H1 (cell line): Measurements from ENCODE around the gene CMKLR1. TPM values are rescaled to one million over a fixed set of nuclear protein-coding genes. Genes with fewer than 3 reads are reported as not detected.

Experiments used
- CTCF ChIA-PET: fragments of 300-600 bp; sonication (Branson Sonifier 250); formaldehyde crosslinking; loops from one replicate; lab custom pipeline; 2021; ENCODE audit not compliant: partially characterized antibody; lab: Charles Lee
- POLR2A ChIA-PET: fragments of 300-600 bp; sonication (Branson Sonifier 250); formaldehyde crosslinking; loops from one replicate; lab custom pipeline; 2021; ENCODE audit warnings: inconsistent platforms; ENCODE audit not compliant: partially characterized antibody; lab: Charles Lee
- DNase-seq, 2 experiments: peaks; one replicate each; pipeline versions ENCODE4 v3.0.0 to v3.0.0-alpha.2; 2010 to 2022; ENCODE audit warnings: low spot score in 2 of 2, low read depth in 1 of 2, mixed read lengths in 1 of 2
- FAIRE-seq: peaks from 2 replicates; lab custom pipeline; 2011; peaks lifted over from hg19 to GRCh38; lab: Jason Lieb, UNC
- H2AFZ ChIP-seq: 2 replicates; pipeline ENCODE4 v1.8.1; 2012; ENCODE audit warnings: low read length, inconsistent platforms
- H2AK5ac ChIP-seq: 2 replicates; pipeline ENCODE4 v1.6.1; 2013; ENCODE audit warnings: low read depth, low read length
- H2BK120ac ChIP-seq: replicated peaks from 2 replicates; pipeline ENCODE3; 2013; ENCODE audit warnings: low read depth, low read length, inconsistent platforms
- H2BK12ac ChIP-seq: 2 replicates; pipeline ENCODE4 v1.6.1; 2013; ENCODE audit warnings: low read depth, low read length
- H2BK15ac ChIP-seq: 2 replicates; pipeline ENCODE4 v1.6.1; 2013; ENCODE audit warnings: low read length
- H2BK20ac ChIP-seq: 2 replicates; pipeline ENCODE4 v1.6.1; 2013; ENCODE audit warnings: low read length
- H2BK5ac ChIP-seq: 2 replicates; pipeline ENCODE4 v1.6.1; 2013; ENCODE audit warnings: low read depth, low read length
- H3K14ac ChIP-seq: 2 replicates; pipeline ENCODE4 v1.6.1; 2013; ENCODE audit warnings: inconsistent platforms; ENCODE audit not compliant: insufficient read length
- H3K18ac ChIP-seq: 2 replicates; pipeline ENCODE4 v1.6.1; 2013; ENCODE audit warnings: low read length; ENCODE audit errors: extremely low read depth
- H3K23ac ChIP-seq: 2 replicates; pipeline ENCODE4 v1.6.1; 2013; ENCODE audit warnings: inconsistent platforms; ENCODE audit not compliant: insufficient read length
- H3K23me2 ChIP-seq: 2 replicates; pipeline ENCODE4 v1.6.1; 2013; ENCODE audit warnings: low read depth, low read length
- H3K27ac ChIP-seq: 2 replicates; pipeline ENCODE4 v1.6.1; 2011; ENCODE audit warnings: low read depth, low read length, inconsistent platforms
- H3K27me3 ChIP-seq, 4 experiments: replicated peaks in 1 of 4; 1 replicate in 1 of 4; 2 replicates in 3 of 4; pipeline versions ENCODE4 v1.6.1 to v1.8.1; 2011 to 2013; ENCODE audit warnings: low read length in 3 of 4, mild to moderate bottlenecking in 3 of 4, inconsistent platforms in 2 of 4, mixed read lengths in 2 of 4, moderate library complexity in 1 of 4; ENCODE audit not compliant: control insufficient read depth in 3 of 4, insufficient read depth in 3 of 4; ENCODE audit errors: extremely low read depth in 1 of 4
- H3K36me3 ChIP-seq, 4 experiments: 2 replicates each; pipeline versions ENCODE4 v1.6.1 to v1.8.1; 2011 to 2013; ENCODE audit warnings: mild to moderate bottlenecking in 4 of 4, low read length in 3 of 4, moderate library complexity in 2 of 4, control low read depth in 1 of 4, inconsistent platforms in 1 of 4; ENCODE audit not compliant: insufficient read depth in 4 of 4, control insufficient read depth in 2 of 4
- H3K4ac ChIP-seq: replicated peaks from 2 replicates; pipeline ENCODE3; 2013; ENCODE audit warnings: low read length, low read depth, mixed read lengths, inconsistent platforms; ENCODE audit not compliant: insufficient read length
- H3K4me1 ChIP-seq, 4 experiments: replicated peaks in 1 of 4; 1 replicate in 1 of 4; 2 replicates in 3 of 4; pipeline versions ENCODE4 v1.6.1 to v1.8.1; 2011 to 2013; ENCODE audit warnings: low read length in 3 of 4, inconsistent platforms in 2 of 4, mixed read lengths in 1 of 4; ENCODE audit not compliant: insufficient read depth in 4 of 4, control insufficient read depth in 3 of 4
- H3K4me2 ChIP-seq, 2 experiments: 2 replicates each; pipeline versions ENCODE4 v1.6.1 to v1.8.1; 2011 to 2013; ENCODE audit warnings: low read depth in 2 of 2, low read length in 2 of 2, control low read depth in 1 of 2, inconsistent platforms in 1 of 2, mild to moderate bottlenecking in 1 of 2; ENCODE audit not compliant: insufficient read depth in 1 of 2
- H3K4me3 ChIP-seq, 4 experiments: fragments of 200-600, 300-600 bp in 1 of 4; sonication (generic), shearing (Covaris generic), sonication (Bioruptor Twin) in 1 of 4; 2 replicates each; pipeline versions ENCODE4 v1.5.1 to v1.8.1; 2011 to 2016; ENCODE audit warnings: low read length in 4 of 4, low read depth in 3 of 4, control low read depth in 2 of 4, inconsistent platforms in 2 of 4, mild to moderate bottlenecking in 2 of 4, mixed read lengths in 1 of 4, moderate library complexity in 1 of 4; ENCODE audit not compliant: insufficient read depth in 2 of 4; ENCODE audit errors: extremely low read depth in 1 of 4
- H3K56ac ChIP-seq: replicated peaks from 2 replicates; pipeline ENCODE3; 2013; ENCODE audit warnings: low read depth, mild to moderate bottlenecking, mixed read lengths, low read length, inconsistent platforms; ENCODE audit not compliant: insufficient read length
- H3K79me1 ChIP-seq: 2 replicates; pipeline ENCODE4 v1.6.1; 2013; ENCODE audit warnings: low read depth, low read length, control low read depth
- H3K79me2 ChIP-seq, 2 experiments: 2 replicates each; pipeline versions ENCODE4 v1.6.1 to v1.8.1; 2012 to 2013; ENCODE audit warnings: low read length in 2 of 2, mild to moderate bottlenecking in 2 of 2, inconsistent platforms in 1 of 2; ENCODE audit not compliant: insufficient read depth in 2 of 2, control insufficient read depth in 1 of 2
- H3K9ac ChIP-seq, 4 experiments: replicated peaks in 1 of 4; 1 replicate in 1 of 4; 2 replicates in 3 of 4; pipeline versions ENCODE4 v1.6.1 to v1.8.1; 2011 to 2013; ENCODE audit warnings: low read depth in 3 of 4, low read length in 3 of 4, control low read depth in 2 of 4, mild to moderate bottlenecking in 2 of 4, moderate library complexity in 2 of 4, inconsistent platforms in 1 of 4; ENCODE audit errors: extremely low read depth in 1 of 4
- H3K9me3 ChIP-seq, 2 experiments: 2 replicates each; pipeline versions ENCODE4 v1.6.1 to v1.8.1; 2012 to 2013; ENCODE audit warnings: mild to moderate bottlenecking in 2 of 2, moderate library complexity in 2 of 2, control low read depth in 1 of 2, inconsistent platforms in 1 of 2, low read depth in 1 of 2, low read length in 1 of 2, mixed read lengths in 1 of 2; ENCODE audit not compliant: insufficient read depth in 2 of 2
- H4K20me1 ChIP-seq, 2 experiments: replicated peaks in 1 of 2; 2 replicates each; pipeline versions ENCODE3 to v1.8.1; 2011 to 2013; ENCODE audit warnings: inconsistent platforms in 2 of 2, low read length in 2 of 2, mild to moderate bottlenecking in 1 of 2; ENCODE audit not compliant: insufficient read depth in 2 of 2, control insufficient read depth in 1 of 2
- H4K5ac ChIP-seq: 2 replicates; pipeline ENCODE4 v1.6.1; 2013; ENCODE audit warnings: low read length, low read depth, mixed read lengths, inconsistent platforms; ENCODE audit not compliant: insufficient read length
- H4K8ac ChIP-seq: 2 replicates; pipeline ENCODE4 v1.8.0; 2013; ENCODE audit warnings: mild to moderate bottlenecking, moderate library complexity, low read length, inconsistent platforms; ENCODE audit not compliant: insufficient read depth; ENCODE audit errors: extremely low read depth
- H4K91ac ChIP-seq: replicated peaks from 2 replicates; pipeline ENCODE3; 2013; ENCODE audit warnings: low read length, mixed read lengths, inconsistent platforms; ENCODE audit not compliant: insufficient read length
- CHD1 ChIP-seq: IDR thresholded peaks from 2 replicates; pipeline ENCODE4 v1.6.1; 2012; ENCODE audit warnings: low read depth, low read length, improper control_type of control experiment
- GTF2F1 ChIP-seq: IDR thresholded peaks from 2 replicates; pipeline ENCODE4 v1.6.1; 2012; ENCODE audit warnings: low read depth, low read length, improper control_type of control experiment, borderline replicate concordance
- POU5F1 ChIP-seq: IDR thresholded peaks from 2 replicates; pipeline ENCODE4 v1.6.1; 2011; ENCODE audit warnings: low read depth, mild to moderate bottlenecking, low read length, moderate library complexity
- RAD21 ChIP-seq, 2 experiments: IDR thresholded peaks in 1 of 2; conservative IDR thresholded peaks in 1 of 2; 2 replicates each; pipeline ENCODE4 v1.6.1; 2011; ENCODE audit warnings: low read depth in 2 of 2, low read length in 2 of 2, improper control_type of control experiment in 1 of 2, inconsistent platforms in 1 of 2, mild to moderate bottlenecking in 1 of 2, moderate library complexity in 1 of 2
- SIRT6 ChIP-seq: IDR thresholded peaks from one replicate; pipeline ENCODE4 v1.7.1; 2012; ENCODE audit warnings: low read length, inconsistent platforms
- TEAD4 ChIP-seq: IDR thresholded peaks from 2 replicates; pipeline ENCODE4 v1.6.1; 2012; ENCODE audit warnings: low read depth, low read length, inconsistent platforms, mixed read lengths
- WGBS, 2 experiments: shearing (Covaris generic) in 1 of 2; methylation state at CpG; one replicate each; pipeline versions ENCODE4 v1.1.6 to v1.1.7; 2013 to 2015; ENCODE audit warnings: low lambda C conversion rate in 2 of 2, mixed read lengths in 2 of 2, inconsistent platforms in 1 of 2, low coverage in 1 of 2, missing lambda C conversion rate in 1 of 2; ENCODE audit not compliant: insufficient replicate concordance in 2 of 2, insufficient coverage in 1 of 2, insufficient read length in 1 of 2; ENCODE audit errors: extremely low coverage in 1 of 2, missing lambda C conversion rate in 1 of 2; 5-methylcytosine and 5-hydroxymethylcytosine counted together
- polyA plus RNA-seq, 7 experiments: library from polyadenylated mRNA; depleted of rRNA in 3 of 7; stranded (reverse) in 5 of 7; unstranded in 2 of 7; fragments of >200 nt in 5 of 7; fragments of 200-250 nt in 2 of 7; gene quantifications; 1 replicate in 5 of 7; 2 replicates in 1 of 7; 4 replicates in 1 of 7; pipeline versions ENCODE4 v1.2.1 to v1.2.3, GENCODE V29; 2011 to 2013; ENCODE audit warnings: missing spikeins in 2 of 7, mixed read lengths in 2 of 7
- total RNA-seq: library from RNA; stranded (reverse); fragmentation: NEBNext Ultra II Directional; extraction: Animal tissue kit (Norgen Biotek cat#: 25700); gene quantifications from 2 replicates; pipeline ENCODE4 v1.2.1, GENCODE V29; 2021
- TF ChIP-seq, protein P1 (sequence below): IDR thresholded peaks from 2 replicates; pipeline ENCODE4 v1.6.1; 2012; ENCODE audit warnings: inconsistent platforms
- TF ChIP-seq, protein P2 (sequence below): IDR thresholded peaks from 2 replicates; pipeline ENCODE4 v1.6.1; 2012; ENCODE audit warnings: low read length, inconsistent platforms

The CMKLR1 gene
- total and polyA plus RNA-seq, 2 of the 8 experiments (the other 6 are each of a cell fraction or from before 2014, with no cell fraction given), result 2.1 to 2.8 TPM

DNA sequence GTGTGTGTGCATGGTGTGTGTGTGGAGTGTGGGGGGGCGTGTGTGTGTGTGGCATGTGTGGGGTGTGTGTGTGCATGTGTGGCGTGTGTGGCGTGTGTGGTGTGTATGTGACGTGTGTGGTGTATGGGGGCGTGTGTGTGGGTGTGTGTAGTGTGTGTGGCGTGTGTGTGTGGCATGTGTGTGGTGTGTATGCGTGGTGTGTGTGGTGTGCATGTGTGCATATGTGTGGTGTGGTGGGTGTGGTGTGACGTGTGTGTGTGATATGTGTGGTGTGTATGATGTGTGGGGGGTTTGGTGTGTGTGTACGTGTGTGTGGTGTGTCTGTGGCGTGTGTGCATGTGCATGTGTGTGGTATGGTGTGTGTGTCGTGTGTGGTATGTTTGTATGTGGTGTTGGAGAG, 24.1 kb upstream of the CMKLR1 start:
- peak overlapping the region; percentile 62; the same call in 1 of the 2 replicates for H2BK12ac ChIP-seq
- no peak overlapping the region for H4K8ac ChIP-seq
- ChIA-PET POLR2A (no interaction called here), CTCF (interaction anchor here (0.6 to 1.4 kb wide), 2 partner anchors 222 to 373 kb away, joined by 3 to 6 read pairs; no protein-coding TSS in a partner anchor)
- no peaks in the 10 kb centered on the region for H3K27me3 ChIP-seq
- no peaks in the 10 kb centered on the region for H3K9me3 ChIP-seq
- H3K36me3 ChIP-seq, result no peaks in the 10 kb centered on the region
- H3K4me3 ChIP-seq, result no peak overlapping the region
- 84 to 100% methylated on average over 2 to 11 of the region's 11 CpGs for WGBS, 2 experiments
- 0 out of 2 replicates have a peak overlapping the region, but pooled peaks have one; percentile 29 for H2BK20ac ChIP-seq
- H2BK120ac ChIP-seq, result no peak overlapping the region
- peaks cover 0 to 5% (median 1%) of the 10 kb centered on the region in 4 experiments; a peak in 3 of 7 replicates for H3K4me1 ChIP-seq
- peak overlapping the region; percentile 91 for H3K14ac ChIP-seq
- H3K23ac ChIP-seq, result no peak overlapping the region
- H3K23me2 ChIP-seq, result peaks cover 9% of the 10 kb centered on the region; the same call in 1 of the 2 replicates
- H3K79me1 ChIP-seq, result no peaks in the 10 kb centered on the region; the same call in 1 of the 2 replicates
- H3K18ac ChIP-seq, result no peak overlapping the region
- H3K56ac ChIP-seq, result peak overlapping the region; percentile 93
- no peak overlapping the region for H3K9ac ChIP-seq
- no peaks in the 10 kb centered on the region for H3K79me2 ChIP-seq
- peak overlapping the region; percentile 85; the same call in 1 of the 2 replicates for H2BK15ac ChIP-seq
- H3K27ac ChIP-seq, result no peak overlapping the region
- H3K4me2 ChIP-seq, result no peak overlapping the region
- H3K4ac ChIP-seq, result no peak overlapping the region
- FAIRE-seq, result no peak
- H2AFZ ChIP-seq, result no peak overlapping the region
- no peak for DNase-seq
- H4K91ac ChIP-seq, result peak overlapping the region; percentile 92
- peak overlapping the region; percentile 30; the same call in 1 of the 2 replicates for H2AK5ac ChIP-seq
- no peak overlapping the region for H4K5ac ChIP-seq
- peak overlapping the region; percentile 29; the same call in 1 of the 2 replicates for H2BK5ac ChIP-seq
- H4K20me1 ChIP-seq, result peaks cover 0 to 8% of the 10 kb centered on the region in 2 experiments
- TF ChIP-seq CHD1 (no peak), SIRT6 (no peak), GTF2F1 (no peak), POU5F1 (no peak), TEAD4 (no peak), RAD21 (IDR thresholded peaks at IDR 0.05 in 1 of 2, conservative IDR thresholded peaks at IDR 0.05 in 1 of 2; ENCODE audit: low read depth in 2 of 2, low read length in 2 of 2) (no peak)
- TF ChIP-seq, protein P1, sequence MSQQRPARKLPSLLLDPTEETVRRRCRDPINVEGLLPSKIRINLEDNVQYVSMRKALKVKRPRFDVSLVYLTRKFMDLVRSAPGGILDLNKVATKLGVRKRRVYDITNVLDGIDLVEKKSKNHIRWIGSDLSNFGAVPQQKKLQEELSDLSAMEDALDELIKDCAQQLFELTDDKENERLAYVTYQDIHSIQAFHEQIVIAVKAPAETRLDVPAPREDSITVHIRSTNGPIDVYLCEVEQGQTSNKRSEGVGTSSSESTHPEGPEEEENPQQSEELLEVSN, result no peak
- TF ChIP-seq, protein P2, sequence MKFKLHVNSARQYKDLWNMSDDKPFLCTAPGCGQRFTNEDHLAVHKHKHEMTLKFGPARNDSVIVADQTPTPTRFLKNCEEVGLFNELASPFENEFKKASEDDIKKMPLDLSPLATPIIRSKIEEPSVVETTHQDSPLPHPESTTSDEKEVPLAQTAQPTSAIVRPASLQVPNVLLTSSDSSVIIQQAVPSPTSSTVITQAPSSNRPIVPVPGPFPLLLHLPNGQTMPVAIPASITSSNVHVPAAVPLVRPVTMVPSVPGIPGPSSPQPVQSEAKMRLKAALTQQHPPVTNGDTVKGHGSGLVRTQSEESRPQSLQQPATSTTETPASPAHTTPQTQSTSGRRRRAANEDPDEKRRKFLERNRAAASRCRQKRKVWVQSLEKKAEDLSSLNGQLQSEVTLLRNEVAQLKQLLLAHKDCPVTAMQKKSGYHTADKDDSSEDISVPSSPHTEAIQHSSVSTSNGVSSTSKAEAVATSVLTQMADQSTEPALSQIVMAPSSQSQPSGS, result no peak
